CD4-positive, alpha-beta T cell treated with Interleukin-21 for 1 hour (primary cell): ENCODE results near the gene LORICRIN.

Source experiments
- DNase-seq: peaks from one replicate; pipeline ENCODE4 v3.0.0-alpha.2; 2020

LORICRIN gene

DNA sequence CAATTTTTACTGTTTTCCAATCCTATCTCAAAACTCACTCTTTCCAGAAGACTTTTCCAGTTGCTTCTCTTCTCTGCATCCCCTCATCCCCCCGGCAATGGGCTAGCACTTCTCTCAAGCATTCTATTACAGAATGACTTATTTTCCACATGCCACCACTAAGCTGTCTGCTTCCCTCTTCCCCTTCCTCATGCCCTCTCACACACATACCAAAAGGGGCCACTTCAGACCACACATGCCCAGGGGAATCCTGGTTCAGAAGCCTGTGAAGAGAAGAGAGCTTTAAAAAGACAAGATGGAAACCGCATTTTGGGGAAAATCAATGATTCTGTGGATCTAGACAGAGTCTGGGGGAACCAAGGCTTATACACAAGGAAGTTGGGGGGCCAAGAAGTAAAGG lies 8.4 kb upstream of the LORICRIN start:
- no peak for DNase-seq

DNA sequence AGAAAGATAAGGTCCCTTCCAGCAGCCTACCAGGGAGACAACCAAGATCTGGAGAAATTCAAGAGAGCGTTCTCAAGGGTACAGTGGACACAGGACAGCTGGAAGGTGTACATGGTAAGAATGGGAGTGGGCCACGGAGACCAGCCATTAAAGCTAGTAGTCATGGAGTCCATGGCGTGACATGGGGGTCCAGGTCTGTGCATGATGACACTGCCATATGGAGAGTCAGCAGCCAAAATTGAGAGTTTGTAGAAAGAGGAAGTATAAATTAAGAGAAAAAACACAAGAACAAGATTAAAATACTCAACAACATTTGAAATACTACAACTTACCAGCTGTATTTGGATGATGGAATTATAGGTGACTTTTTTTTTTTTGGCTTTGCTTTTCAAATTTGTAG lies 7.9 kb upstream of the LORICRIN start:
- no peak for DNase-seq

DNA sequence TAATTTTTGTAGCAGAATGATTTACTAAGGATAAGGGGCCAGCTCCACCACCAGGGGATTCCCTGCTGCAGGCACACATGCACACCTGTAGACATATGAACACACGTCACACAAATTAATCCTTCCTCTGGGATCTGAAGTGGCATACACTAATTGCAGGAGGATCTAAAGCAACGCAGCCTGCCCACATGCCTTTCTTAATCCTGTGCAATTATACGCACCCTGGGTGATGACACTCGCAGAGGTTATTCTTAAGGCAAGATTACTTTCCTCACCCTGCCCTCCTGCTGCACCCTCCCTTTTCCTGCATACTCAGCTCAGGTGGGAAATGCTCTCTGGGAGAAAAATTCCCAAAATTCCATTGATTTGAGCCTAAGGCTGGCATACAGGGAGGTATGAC lies 7.5 kb upstream of the LORICRIN start:
- no peak for DNase-seq

DNA sequence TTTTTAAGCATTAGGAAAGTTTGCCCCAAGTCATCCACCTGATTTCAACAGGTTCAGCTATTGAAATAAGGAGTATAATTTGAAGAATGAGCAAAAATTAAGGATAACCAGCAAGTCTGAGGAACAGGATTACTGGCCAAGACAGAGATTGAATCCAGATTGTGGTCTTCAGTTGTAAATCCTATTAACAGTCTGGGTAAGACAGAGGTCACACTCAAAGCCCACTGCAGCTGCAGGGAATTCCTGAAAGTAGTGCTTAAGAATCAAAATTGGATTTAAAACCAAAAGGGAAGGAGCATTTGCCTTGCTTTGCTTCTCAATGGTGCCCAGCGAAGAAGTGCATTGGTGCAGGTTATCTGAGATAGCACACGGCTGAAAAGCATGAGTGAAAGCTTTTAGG lies 6.4 kb upstream of the LORICRIN start:
- DNase-seq: no peak

DNA sequence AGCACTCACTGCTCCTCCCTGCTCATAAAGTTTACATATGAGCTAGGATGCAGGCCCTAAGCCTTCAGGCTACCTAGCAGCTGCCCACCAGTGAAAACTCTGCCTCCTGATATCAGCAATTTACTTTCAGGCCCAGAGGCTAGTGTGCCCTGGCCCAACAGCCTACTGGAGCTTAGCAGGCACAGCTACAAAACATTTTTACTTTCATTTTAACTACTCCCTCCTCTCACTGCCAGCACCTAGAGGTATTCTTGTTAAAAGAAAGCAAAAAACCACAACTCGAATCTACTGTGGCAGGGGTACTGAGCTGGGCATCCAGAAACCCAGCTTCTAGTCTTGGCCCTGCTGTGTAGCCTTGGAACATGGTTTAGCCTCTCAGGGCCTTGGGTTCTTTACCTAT lies 5.8 kb upstream of the LORICRIN start:
- DNase-seq: no peak

DNA sequence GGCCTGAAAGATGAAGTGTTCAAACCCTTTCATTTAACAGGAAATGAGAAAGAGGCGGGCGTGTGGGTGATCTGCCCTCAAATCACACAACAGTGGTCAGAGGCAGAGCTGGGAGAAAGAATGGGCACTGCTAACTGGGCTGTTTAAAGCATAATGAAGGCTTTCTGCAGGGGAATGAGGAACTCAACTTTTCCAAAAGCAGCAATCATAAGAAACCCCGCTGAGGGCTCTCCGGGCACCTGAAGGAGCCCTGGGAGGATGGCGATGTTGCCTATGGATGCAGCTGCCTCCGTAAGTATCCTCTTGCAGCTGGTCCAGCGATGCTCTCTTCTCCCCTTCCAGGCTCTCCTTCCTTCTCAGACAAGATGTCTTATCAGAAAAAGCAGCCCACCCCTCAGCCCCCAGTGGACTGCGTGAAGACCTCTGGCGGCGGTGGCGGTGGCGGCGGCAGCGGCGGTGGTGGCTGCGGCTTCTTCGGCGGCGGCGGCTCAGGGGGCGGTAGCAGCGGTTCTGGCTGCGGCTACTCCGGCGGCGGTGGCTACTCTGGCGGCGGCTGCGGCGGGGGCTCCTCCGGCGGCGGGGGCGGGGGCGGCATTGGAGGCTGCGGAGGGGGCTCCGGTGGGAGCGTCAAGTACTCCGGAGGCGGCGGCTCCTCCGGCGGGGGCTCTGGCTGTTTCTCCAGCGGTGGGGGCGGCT lies 1.2 kb downstream of the LORICRIN start:
- peak; percentile 22 for DNase-seq

DNA sequence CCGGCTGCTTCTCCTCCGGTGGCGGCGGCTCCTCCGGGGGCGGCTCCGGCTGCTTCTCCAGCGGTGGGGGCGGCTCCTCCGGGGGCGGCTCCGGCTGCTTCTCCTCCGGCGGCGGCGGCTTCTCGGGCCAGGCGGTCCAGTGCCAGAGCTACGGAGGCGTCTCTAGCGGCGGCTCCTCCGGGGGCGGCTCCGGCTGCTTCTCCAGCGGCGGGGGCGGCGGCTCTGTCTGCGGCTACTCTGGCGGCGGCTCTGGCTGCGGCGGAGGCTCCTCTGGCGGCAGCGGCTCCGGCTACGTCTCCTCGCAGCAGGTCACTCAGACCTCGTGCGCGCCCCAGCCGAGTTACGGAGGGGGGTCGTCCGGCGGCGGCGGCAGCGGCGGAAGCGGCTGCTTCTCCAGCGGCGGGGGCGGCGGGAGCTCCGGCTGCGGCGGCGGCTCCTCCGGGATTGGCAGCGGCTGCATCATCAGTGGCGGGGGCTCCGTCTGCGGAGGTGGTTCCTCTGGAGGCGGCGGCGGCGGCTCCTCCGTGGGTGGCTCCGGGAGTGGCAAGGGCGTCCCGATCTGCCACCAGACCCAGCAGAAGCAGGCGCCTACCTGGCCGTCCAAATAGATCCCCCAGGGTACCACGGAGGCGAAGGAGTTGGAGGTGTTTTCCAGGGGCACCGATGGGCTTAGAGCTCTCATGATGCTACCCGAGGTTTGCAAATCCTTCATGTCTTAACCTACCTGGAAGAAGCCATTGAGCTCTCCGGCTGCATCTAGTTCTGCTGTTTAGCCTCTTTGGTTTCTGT lies 2.0 kb downstream of the LORICRIN start:
- DNase-seq: peak; percentile 16

DNA sequence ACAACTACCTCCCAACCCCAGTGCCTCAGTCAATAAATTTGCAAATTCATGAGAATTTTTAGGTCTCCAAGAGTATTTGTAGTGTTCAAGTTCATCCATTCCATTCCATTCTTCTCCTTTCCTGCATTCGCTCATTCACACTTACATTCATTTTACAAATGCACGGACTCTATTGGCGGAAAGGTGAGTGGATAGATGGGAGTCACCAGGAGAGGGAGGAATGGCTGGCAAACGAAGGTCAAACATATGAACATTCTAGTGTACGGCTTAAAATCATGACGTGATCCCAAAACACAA lies 2.5 kb downstream of the LORICRIN start:
- no peak for DNase-seq

DNA sequence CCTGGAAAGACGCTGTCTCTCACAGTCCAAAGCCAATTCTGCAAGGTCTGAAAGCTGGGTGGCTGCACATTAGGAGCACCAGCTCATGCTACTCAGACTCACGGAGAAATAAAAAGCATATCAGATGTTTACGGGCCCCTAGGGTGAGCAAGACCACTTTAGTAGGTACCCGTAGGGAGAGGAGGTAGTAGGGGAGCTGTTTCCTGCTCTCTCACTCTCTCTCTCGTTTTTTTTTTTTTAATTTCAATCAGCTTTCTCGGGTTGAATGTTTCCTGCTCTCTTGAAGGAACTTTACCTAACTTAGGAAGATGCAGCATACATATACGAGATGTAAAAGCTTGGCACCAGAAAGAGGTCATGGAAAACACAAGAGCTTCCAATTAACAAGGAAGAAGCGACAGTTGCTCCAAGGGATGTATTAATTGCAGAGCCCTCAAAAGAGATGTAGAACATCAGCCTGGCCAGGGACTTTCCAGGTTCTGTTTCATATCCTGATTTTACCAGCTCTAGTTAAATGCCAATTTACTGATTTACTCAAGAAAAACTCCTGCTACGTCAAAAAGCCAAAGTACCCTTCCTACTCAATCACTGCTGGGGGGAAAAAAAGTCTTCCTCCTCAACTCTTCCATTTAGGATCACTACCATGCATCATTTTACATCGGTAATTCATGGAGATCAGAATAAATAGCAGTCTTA lies 3.1 kb downstream of the LORICRIN start:
- no peak for DNase-seq

DNA sequence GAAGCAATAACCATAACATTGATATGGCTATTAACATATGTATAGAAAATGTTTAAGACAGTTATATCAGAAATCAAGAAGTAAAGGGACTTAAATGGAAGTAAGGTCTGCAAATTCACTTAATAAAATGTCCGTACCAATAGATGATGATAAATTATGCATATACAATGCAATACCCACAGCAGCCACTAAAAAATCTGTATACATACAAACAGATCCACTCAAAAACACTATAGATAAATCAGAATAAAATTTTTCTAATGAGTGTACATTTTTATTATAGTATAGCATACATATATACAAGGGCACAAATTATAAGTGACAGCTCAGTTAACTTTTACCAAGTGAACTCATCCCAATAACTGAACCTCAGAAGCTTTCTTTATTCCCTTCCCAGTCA lies 6.0 kb downstream of the LORICRIN start:
- no peak for DNase-seq

DNA sequence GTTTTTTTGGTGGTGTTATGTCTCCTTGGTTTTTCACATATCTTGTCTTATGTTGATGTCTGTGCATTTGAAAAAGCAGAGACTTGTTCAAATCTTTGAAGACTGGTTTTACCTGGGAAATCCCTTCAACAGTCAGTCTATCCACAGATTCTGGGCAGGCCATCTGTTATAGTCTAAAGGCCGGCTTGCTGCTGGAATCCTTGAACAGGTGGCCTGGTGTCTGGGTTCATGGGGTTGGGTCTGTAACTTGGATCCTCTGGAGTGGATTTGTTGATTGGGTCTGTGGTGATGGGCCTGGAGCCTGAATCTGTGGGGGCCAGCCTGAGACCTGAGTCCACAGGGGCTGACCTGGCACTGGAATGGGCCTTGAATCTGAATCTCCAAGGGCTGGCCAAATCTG lies 12.2 kb downstream of the LORICRIN start:
- no peak for DNase-seq

DNA sequence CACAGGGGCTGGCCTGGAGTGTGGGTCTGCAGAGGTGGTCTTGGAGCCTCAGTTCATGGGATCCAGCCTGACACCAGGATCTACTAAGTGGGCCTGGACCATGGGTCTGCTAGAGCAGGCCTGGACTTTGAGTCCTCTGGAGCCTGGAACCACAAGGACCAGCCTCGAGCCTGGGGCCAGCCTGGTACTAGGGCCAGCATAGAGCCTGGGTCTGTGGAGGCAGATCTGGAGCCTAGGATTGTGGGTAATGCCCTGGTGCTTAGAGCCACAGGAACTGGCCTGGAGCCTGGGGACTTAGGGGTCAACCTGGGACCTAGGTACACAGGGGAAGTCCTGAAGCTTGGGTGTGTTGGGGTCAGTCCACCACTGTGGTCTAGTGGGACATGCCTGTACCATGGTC lies 12.7 kb downstream of the LORICRIN start:
- DNase-seq: no peak

DNA sequence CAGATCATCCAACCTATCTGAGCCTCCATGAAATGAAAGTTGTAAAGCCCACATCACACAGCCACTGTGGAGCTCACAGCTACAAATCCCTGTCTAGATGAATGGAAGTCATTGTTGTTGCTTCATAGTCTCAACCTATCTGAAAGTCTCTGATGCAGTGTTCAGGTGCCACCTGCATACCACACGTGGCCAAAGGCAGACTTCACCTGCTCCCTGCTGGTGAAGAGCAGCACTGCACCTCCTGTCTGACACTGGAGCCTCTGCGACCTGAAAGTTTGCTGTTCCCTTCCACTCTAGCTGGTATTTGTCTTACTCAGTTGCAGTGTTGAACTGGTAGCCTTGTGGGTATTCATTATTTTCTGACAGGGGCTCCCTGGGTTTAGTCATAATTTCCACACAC lies 18.4 kb downstream of the LORICRIN start:
- peak; percentile 48 for DNase-seq

DNA sequence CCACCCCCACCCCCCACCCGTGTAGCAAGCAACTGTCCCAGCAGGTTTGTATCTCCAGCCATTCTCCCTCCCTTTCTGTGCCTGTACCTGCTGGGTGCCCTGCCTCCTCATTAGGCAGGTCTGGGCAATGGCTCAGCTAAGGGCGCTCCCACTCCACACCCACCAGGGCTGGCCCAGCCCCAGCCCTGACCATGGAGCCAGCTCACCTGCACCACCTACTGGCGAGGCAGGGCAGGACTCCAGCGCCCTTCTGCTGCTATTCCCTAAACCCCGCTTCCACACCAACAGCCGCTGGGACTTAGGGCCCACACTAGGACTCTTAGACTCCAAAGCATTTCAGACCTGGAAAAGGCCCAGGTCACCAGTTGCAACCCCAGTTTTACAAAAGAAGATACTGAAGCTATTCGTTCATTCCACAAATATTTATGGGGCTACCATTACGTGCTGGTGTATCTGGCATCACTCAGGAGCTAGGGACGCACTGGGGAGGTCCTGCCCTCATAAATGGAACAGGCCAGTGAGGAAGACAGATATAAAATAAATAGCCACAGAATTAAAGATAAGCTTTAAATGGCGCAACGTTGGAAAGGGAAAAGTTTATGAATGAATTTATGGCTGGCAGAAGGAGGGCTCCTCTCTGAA lies 29.3 kb downstream of the LORICRIN start:
- no peak for DNase-seq

DNA sequence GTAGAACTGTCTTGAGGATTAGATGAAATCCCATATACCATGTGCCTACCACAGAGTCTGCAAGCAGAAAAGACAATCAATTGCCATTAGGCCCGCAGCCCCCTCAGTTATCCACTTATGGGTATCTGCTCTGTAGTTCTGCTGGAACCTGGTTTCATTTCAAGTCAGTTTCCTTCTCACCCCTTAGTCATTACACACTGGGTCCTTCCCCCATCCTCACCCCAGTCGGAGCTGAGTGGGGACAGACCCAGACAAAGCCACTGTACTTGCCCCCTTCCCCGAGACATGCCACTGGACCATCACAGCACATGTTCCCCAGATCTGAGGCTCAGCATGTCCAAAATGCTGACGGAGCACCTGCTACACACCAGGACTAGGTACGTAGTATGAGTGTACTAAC lies 32.0 kb downstream of the LORICRIN start:
- DNase-seq: no peak

DNA sequence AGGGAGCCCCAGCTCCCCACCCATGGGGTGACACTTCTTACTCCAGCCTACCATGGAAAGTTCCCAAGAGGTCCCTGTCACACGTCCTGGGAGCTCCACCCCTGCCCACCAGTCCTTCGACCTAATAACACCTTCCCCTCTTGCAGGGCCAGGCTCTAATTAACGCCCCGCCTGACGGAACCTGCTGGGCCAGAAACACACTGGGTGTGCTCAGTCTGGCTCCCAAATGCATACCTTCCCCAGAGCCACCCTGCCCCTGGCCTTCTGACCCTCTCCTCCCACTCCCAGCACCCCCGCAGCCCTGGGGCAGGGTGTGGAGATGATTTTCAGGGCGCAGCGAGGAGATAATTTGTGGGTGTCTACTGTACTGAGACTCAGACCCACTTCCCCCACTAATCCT lies 32.7 kb downstream of the LORICRIN start:
- no peak for DNase-seq

DNA sequence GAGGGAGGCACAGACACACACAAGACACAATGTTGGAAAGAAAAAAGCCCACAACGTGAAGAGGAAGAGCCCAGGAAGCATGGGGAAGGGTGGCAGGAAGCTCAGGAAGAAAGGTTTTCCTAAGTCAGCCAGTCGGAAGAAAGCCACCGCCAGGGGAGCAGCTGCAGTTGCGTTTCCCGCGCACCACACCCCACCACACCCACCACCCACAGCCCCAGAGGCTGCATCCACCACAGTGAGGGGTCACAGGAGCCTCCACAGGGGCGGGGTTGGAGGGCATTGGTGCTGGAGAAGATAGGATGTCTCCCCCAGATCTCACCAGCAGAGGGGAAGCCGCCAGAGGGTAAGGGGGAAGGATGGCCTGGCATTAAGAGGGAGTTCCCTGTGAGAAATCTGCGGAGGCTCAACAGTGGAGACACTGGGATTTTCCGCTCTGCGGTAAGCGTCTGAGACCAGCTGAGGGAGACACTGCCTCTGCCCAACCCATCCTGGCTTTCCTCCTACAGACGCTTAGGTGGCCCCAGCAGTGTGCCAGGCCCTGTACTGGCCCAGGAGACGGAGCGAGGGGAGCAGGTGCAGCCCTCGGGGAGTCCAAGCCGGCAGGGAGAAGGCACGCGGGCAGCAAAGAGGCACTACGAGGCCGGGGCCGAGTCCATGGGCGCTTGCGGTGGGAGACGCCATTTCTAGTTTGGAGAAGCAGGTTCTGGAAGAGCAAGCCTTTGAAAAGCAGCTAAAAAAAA lies 33.4 kb downstream of the LORICRIN start:
- DNase-seq: no peak

DNA sequence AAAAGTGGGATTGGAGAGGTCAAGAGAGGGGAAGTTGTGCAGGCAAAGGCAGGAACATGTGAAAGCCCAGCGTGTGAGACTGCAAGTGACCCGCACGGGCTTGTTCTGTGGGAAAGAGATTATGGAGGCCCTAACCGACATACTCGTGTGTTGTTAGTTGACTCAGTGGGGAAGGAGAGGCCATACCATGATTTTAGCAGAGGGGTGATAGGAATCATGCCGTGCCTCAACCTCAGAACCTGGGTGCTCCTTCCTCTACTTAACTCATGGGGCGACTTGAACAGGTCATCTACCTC lies 33.9 kb downstream of the LORICRIN start:
- no peak for DNase-seq

DNA sequence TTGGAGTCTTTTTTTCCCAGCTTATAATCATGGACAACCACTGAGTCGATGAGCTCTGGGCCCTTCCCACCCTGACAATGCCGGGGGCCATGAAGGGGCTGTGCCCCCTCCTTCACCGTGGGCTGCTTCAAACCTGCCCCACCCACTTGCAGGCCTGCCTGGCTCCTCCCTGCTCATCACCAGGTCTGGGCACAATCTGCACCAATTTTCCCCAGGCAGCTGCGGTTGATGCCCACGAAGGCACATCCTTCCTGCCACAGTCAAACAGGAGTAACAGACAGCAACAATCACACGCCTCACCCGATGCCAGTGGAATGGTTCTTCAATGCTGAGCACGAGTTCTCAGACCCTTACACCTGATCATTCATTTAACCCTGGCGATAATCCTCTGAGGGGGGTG lies 34.4 kb downstream of the LORICRIN start:
- peak; percentile 12 for DNase-seq

DNA sequence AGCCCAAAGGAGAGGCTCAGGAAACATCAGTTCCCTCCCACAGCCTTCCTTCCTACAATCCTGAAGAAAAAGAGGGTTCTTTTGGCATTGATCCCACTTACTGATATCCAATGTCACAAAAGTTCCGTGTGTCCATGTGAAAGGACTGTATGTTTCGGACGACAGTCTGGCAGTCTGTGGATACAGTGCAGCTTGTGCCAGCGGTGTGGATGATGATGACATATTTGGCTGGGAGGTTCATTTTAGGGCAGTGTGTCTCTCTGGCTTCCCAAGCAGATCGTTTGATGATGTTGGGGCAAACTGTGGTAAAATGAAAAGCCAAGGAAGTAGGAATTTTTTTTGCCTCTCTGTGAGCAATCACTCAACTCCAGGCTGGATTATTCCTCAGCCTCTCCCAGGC lies 42.8 kb downstream of the LORICRIN start:
- DNase-seq: no peak

DNA sequence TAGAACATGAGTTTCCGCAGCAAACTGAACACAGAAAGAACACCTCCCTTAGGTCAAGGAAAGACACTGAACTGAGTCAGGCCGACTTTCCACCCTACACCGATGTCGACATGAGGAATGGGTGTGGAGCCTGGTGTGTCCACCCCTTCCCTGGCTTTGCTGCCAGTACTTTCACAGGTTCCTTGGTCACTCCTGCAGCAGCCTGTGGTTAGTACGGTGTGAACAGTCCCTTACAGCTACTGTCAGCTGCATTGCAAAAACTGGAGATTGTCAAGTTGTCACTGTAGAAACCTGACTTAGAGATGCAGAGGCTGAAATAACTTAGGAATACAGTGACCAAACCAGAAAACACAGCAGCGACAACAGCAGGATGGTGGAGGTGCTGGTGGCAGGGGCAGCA lies 46.2 kb downstream of the LORICRIN start:
- DNase-seq: no peak

DNA sequence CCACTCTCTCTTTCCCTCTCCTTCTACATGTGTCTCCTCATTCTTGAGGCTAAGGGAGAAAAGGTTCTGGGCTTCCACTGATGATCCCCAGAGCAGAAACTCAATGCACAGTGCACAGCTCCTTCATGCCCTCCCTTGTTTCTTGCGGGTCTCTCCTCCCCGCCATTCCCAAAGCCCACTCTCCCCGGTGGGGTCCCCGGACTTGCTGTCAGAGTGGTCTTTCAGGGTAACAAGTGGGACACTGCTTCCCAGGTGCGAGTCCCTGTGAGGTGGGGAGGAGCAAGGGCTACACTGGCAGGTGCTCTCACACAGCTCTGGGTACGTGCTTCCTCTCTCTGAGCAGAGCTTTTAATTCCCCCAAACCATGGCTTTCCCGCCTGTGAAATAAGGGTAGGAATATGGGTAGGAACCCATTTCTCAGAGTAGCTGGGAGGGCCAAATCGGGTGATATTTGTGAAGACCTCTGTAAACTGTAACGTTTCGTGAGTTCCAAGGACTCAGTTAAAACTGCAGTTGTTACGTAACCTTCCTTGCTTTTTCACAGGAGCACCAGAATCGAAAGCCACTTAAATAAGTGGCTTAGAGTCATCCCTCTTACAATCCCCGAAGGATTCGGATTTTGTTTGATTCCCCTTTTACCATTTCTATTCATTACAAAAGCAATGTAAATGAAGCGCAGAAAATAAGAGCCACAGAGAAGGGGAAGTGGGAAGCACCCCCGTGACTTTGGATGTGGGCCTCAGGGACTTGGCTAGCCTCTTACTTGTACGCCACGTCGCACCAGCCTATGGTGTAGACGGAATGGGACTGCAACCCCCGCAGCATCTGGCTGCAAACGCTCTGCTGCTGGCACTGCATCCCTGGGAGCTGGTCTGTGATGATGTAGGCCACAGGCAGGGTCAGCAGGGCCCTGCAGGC lies 47.1 kb downstream of the LORICRIN start:
- DNase-seq: no peak
